ENCODE measurements around the gene AFF1. TPM values are rescaled to one million over a fixed set of nuclear protein-coding genes. Genes with fewer than 3 reads are reported as not detected.

Gene AFF1
- total and polyA plus RNA-seq, 2 of the 4 experiments (the other 2 are of a cell fraction), result 7.0 to 9.6 TPM

- Histone ChIP-seq H2BK15ac (ENCODE audit: low read depth, low read length) (no peak overlapping the region), H2AFZ (replicated peaks; ENCODE audit: low read length, poor library complexity) (no peak overlapping the region), H3K4me2 (ENCODE audit: low read depth, low read length) (no peak overlapping the region), H3K27ac (ENCODE audit: insufficient read depth, low read length) (no peak overlapping the region), H3K23ac (ENCODE audit: low read depth, low read length) (no peak overlapping the region; the same call in 1 of the 2 replicates), H2AK5ac (ENCODE audit: low read depth, low read length) (no peak overlapping the region), H3K56ac (ENCODE audit: extremely low read depth, insufficient read depth, low read length) (no peak overlapping the region), H4K20me1 (ENCODE audit: insufficient read depth, low read length) (peaks cover 45% of the 10 kb centered on the region), H3K4me3 (ENCODE audit: insufficient read depth, low read depth, low read length) (no peak overlapping the region), H2AK9ac (replicated peaks; ENCODE audit: low read depth, low read length, poor library complexity) (no peak overlapping the region), H3K14ac (replicated peaks; ENCODE audit: low read depth, low read length) (no peak overlapping the region), H3K27me3 (ENCODE audit: control insufficient read depth, insufficient read depth, low read length) (no peaks in the 10 kb centered on the region), H3K9me1 (ENCODE audit: insufficient read depth, low read length) (peaks cover 19% of the 10 kb centered on the region), H3K18ac (ENCODE audit: low read depth, low read length) (no peak overlapping the region), H2BK20ac (ENCODE audit: low read depth, low read length) (no peak overlapping the region), H3K4me1 (ENCODE audit: control insufficient read depth, insufficient read depth, low read length) (peaks cover 23% of the 10 kb centered on the region), H4K91ac (ENCODE audit: insufficient read depth, low read depth, low read length) (no peak overlapping the region), H3K9me3 (ENCODE audit: control insufficient read depth, insufficient read depth, low read length) (no peaks in the 10 kb centered on the region), H3K79me1 (ENCODE audit: low read depth in 1 of 2, low read length in 2 of 2) (peaks cover 44 to 78% of the 10 kb centered on the region in 2 experiments), H2BK120ac (ENCODE audit: low read depth, low read length) (no peak overlapping the region), H3K9ac (ENCODE audit: low read depth, low read length) (no peak overlapping the region), H2BK5ac (ENCODE audit: low read depth, low read length, poor library complexity, severe bottlenecking) (no peak overlapping the region), H3K4ac (ENCODE audit: low read depth, low read length) (no peak overlapping the region), H4K8ac (ENCODE audit: low read depth in 2 of 2, low read length in 2 of 2) (no peak overlapping the region), H4K5ac (ENCODE audit: low read depth, low read length) (no peak overlapping the region), H3K36me3 (ENCODE audit: control insufficient read depth, insufficient read depth, low read length) (no peaks in the 10 kb centered on the region; the same call in 1 of the 2 replicates)
- CTCF ChIA-PET, result no interaction called here
- DNase-seq (no peak), ATAC-seq (ENCODE audit: low read depth) (no peak)
- WGBS, 2 experiments (ENCODE audit: extremely low coverage in 2 of 2, insufficient read length in 1 of 2), result no CpG with 5 or more reads among the region's 4 CpGs
- intact Hi-C loops (cut with micrococcal nuclease), result no loop called here
- POLR2A ChIA-PET (ENCODE audit: unreplicated experiment), result no interaction called here
- BruUV-seq (replicated peaks), result no TSS peak
- no peak for TF ChIP-seq MXI1 (IDR thresholded peaks at IDR 0.05; ENCODE audit: borderline replicate concordance, low read depth, low read length)
- TF ChIP-seq CEBPB (IDR thresholded peaks at IDR 0.05; ENCODE audit: low read depth, low read length), result no peak
- TF ChIP-seq USF2 (IDR thresholded peaks at IDR 0.05; ENCODE audit: low read depth, low read length), result no peak
- no peak for TF ChIP-seq SMC3 (IDR thresholded peaks at IDR 0.05; ENCODE audit: low read depth, low read length)
- TF ChIP-seq CTCF (conservative IDR thresholded peaks at IDR 0.05; ENCODE audit: low read depth, low read length), result no peak
- no peak for TF ChIP-seq FOS (IDR thresholded peaks at IDR 0.05; ENCODE audit: low read depth, low read length)
- TF ChIP-seq MAZ (IDR thresholded peaks at IDR 0.05; ENCODE audit: borderline replicate concordance, low read depth, low read length), result no peak
- no peak for TF ChIP-seq BHLHE40 (IDR thresholded peaks at IDR 0.05; ENCODE audit: low read depth, low read length)
- no peak for TF ChIP-seq ELK1 (IDR thresholded peaks at IDR 0.05; ENCODE audit: borderline replicate concordance, low read depth, low read length)
- TF ChIP-seq RCOR1 (IDR thresholded peaks at IDR 0.05; ENCODE audit: insufficient replicate concordance, low read length), result no peak
- no peak for TF ChIP-seq NFE2L2 (IDR thresholded peaks at IDR 0.05; ENCODE audit: low read depth, low read length)
- TF ChIP-seq MAFK (IDR thresholded peaks at IDR 0.05; ENCODE audit: low read depth, low read length), result no peak
- in situ Hi-C loops (cut with MboI; ENCODE audit: low sequenced_read_pairs), result no loop called here
- dilution Hi-C loops (cut with HindIII; ENCODE audit: low sequenced_read_pairs, unreplicated experiment), result no loop called here
Measured at GRCh38 chr4:87030124-87030523, 95.3 kb downstream of the AFF1 start.

All from IMR-90 (cell line).